Smooth muscle cell (in vitro differentiated cells): ENCODE results near the gene SNX15. TPM values are rescaled to one million over a fixed set of nuclear protein-coding genes. Genes with fewer than 3 reads are reported as not detected.

Experiments used
- DNase-seq: peaks from one replicate; lab custom pipeline; 2025; ENCODE audit not compliant: unreplicated experiment; lab: John Stamatoyannopoulos, UW
- H2AFZ ChIP-seq: fragments of 200-600 bp; sonication (generic); 2 replicates; pipeline ENCODE4 v1.6.0; 2016; ENCODE audit warnings: antibody characterized with exemption, low read depth, mild to moderate bottlenecking
- H3F3A ChIP-seq: fragments of 200-600 bp; sonication (generic); 2 replicates; pipeline ENCODE4 v1.6.0; 2017; ENCODE audit warnings: antibody characterized with exemption, low read depth
- H3K27ac ChIP-seq: fragments of 200-600 bp; sonication (generic); 2 replicates; pipeline ENCODE4 v1.5.1; 2016; ENCODE audit warnings: low read depth, mild to moderate bottlenecking
- H3K27me3 ChIP-seq: fragments of 200-600 bp; sonication (generic); 2 replicates; pipeline ENCODE4 v1.6.1; 2016; ENCODE audit warnings: low read depth, mild to moderate bottlenecking
- H3K36me3 ChIP-seq: fragments of 200-600 bp; sonication (generic); 2 replicates; pipeline ENCODE4 v1.5.1; 2016; ENCODE audit warnings: low read depth
- H3K4me1 ChIP-seq: fragments of 200-600 bp; sonication (generic); 2 replicates; pipeline ENCODE4 v1.5.1; 2016; ENCODE audit warnings: low read depth
- H3K4me2 ChIP-seq: fragments of 200-600 bp; sonication (generic); 2 replicates; pipeline ENCODE4 v1.6.0; 2016; ENCODE audit warnings: mild to moderate bottlenecking
- H3K4me3 ChIP-seq: fragments of 200-600 bp; sonication (generic); 2 replicates; pipeline ENCODE4 v1.5.1; 2016; ENCODE audit warnings: mild to moderate bottlenecking
- H3K79me2 ChIP-seq: fragments of 200-600 bp; sonication (generic); 2 replicates; pipeline ENCODE4 v1.6.0; 2016; ENCODE audit warnings: low read depth, mild to moderate bottlenecking
- H3K9ac ChIP-seq: fragments of 200-600 bp; sonication (generic); 2 replicates; pipeline ENCODE4 v1.6.0; 2016; ENCODE audit warnings: low read depth
- H3K9me3 ChIP-seq: fragments of 200-600 bp; sonication (generic); replicated peaks from 2 replicates; pipeline ENCODE4 v1.5.1; 2016; ENCODE audit warnings: low read depth
- H4K20me1 ChIP-seq: fragments of 200-600 bp; sonication (generic); 2 replicates; pipeline ENCODE4 v1.6.0; 2016; ENCODE audit warnings: low read depth
- CTCF ChIP-seq: fragments of 200-600 bp; sonication (generic); IDR thresholded peaks from 2 replicates; pipeline ENCODE4 v1.5.1; 2017; ENCODE audit warnings: borderline replicate concordance, mild to moderate bottlenecking, antibody characterized with exemption; ENCODE audit not compliant: insufficient read depth, poor library complexity, severe bottlenecking
- WGBS: methylation state at CpG from one replicate; pipeline ENCODE4 v1.1.7; 2016; ENCODE audit warnings: low lambda C conversion rate; 5-methylcytosine and 5-hydroxymethylcytosine counted together
- polyA plus RNA-seq: library from polyadenylated mRNA; unstranded; fragments of >200 nt; fragmentation: Nextera tagmentation; extraction: Ambion mirVana; gene quantifications from 2 replicates; pipeline ENCODE4 v1.2.1, GENCODE V29; 2016
- total RNA-seq: library from RNA; depleted of rRNA; stranded (reverse); fragments of >200 nt; gene quantifications from 2 replicates; pipeline ENCODE4 v1.2.3, GENCODE V29; 2014

SNX15 gene
- total and polyA plus RNA-seq, 2 experiments from 2014 or later = 14.8 to 24.7 TPM

GRCh38 chr11:65060913-65061408 is 33.7 kb downstream of the SNX15 start:
- Histone ChIP-seq H3K4me3 (no peak overlapping the region), H3K9me3 (no peaks in the 10 kb centered on the region), H3F3A (no peaks in the 10 kb centered on the region), H3K79me2 (no peaks in the 10 kb centered on the region), H3K4me2 (no peak overlapping the region), H3K36me3 (no peaks in the 10 kb centered on the region), H3K27ac (no peak overlapping the region), H3K4me1 (no peaks in the 10 kb centered on the region), H3K27me3 (no peaks in the 10 kb centered on the region), H4K20me1 (no peaks in the 10 kb centered on the region), H3K9ac (no peak overlapping the region), H2AFZ (no peak overlapping the region)
- DNase-seq = no peak
- WGBS = 62% methylated on average over 9 of the region's 9 CpGs
- TF ChIP-seq CTCF = peak; percentile 8

GRCh38 chr11:65063532-65063931 is 36.3 kb downstream of the SNX15 start:
- Histone ChIP-seq H3K4me2 (no peak overlapping the region), H3K9me3 (no peaks in the 10 kb centered on the region), H3K27me3 (no peaks in the 10 kb centered on the region), H3K4me1 (no peaks in the 10 kb centered on the region), H3K4me3 (no peak overlapping the region), H4K20me1 (no peaks in the 10 kb centered on the region), H3K79me2 (no peaks in the 10 kb centered on the region), H3K27ac (no peak overlapping the region), H3F3A (no peaks in the 10 kb centered on the region), H3K9ac (no peak overlapping the region), H3K36me3 (no peaks in the 10 kb centered on the region), H2AFZ (no peak overlapping the region)
- no peak for TF ChIP-seq CTCF
- WGBS = 84% methylated on average over 3 of the region's 3 CpGs
- DNase-seq = no peak

GRCh38 chr11:65064847-65065240 is 37.6 kb downstream of the SNX15 start:
- Histone ChIP-seq H3K36me3 (no peaks in the 10 kb centered on the region), H2AFZ (no peak overlapping the region), H3K4me1 (no peaks in the 10 kb centered on the region), H3K4me3 (no peak overlapping the region), H3K9ac (no peak overlapping the region), H3K79me2 (no peaks in the 10 kb centered on the region), H4K20me1 (no peaks in the 10 kb centered on the region), H3K27me3 (no peaks in the 10 kb centered on the region), H3K27ac (no peak overlapping the region), H3K9me3 (no peaks in the 10 kb centered on the region), H3F3A (no peaks in the 10 kb centered on the region), H3K4me2 (no peak overlapping the region)
- TF ChIP-seq CTCF = no peak
- 87% methylated on average over 4 of the region's 4 CpGs for WGBS
- DNase-seq = no peak

- Histone ChIP-seq H3K79me2 (no peaks in the 10 kb centered on the region), H3K4me3 (no peak overlapping the region), H3F3A (no peaks in the 10 kb centered on the region), H4K20me1 (no peaks in the 10 kb centered on the region), H3K9ac (no peak overlapping the region), H3K4me1 (no peaks in the 10 kb centered on the region), H3K27me3 (no peaks in the 10 kb centered on the region), H2AFZ (no peak overlapping the region), H3K4me2 (no peak overlapping the region), H3K36me3 (no peaks in the 10 kb centered on the region), H3K27ac (no peak overlapping the region), H3K9me3 (no peaks in the 10 kb centered on the region)
- DNase-seq = no peak
- TF ChIP-seq CTCF = no peak
- 81% methylated on average over 7 of the region's 7 CpGs for WGBS
Measured at GRCh38 chr11:65065851-65066250, 38.6 kb downstream of the SNX15 start.
